AG04449 (cell line): ENCODE data around the gene FAM217B.

Source experiments
- CTCF ChIA-PET: fragments of 350-600 bp; formaldehyde crosslinking; extraction: SDS; loops from one replicate; lab custom pipeline; 2021; ENCODE audit warnings: antibody characterized with exemption; lab: Yijun Ruan, JAX
- POLR2A ChIA-PET: fragments of 400-600, 350-600 bp; formaldehyde crosslinking; extraction: SDS; loops from one replicate; lab custom pipeline; 2020; ENCODE audit warnings: antibody characterized with exemption, inconsistent platforms; lab: Yijun Ruan, JAX
- DNase-seq: peaks from one replicate; pipeline ENCODE4 v3.0.0-alpha.2; 2010; ENCODE audit warnings: low read depth, low spot score
- H3K4me3 ChIP-seq: 2 replicates; pipeline ENCODE4 v1.5.1; 2011; ENCODE audit warnings: low read depth, mild to moderate bottlenecking, control low read depth, low read length
- CTCF ChIP-seq: IDR thresholded peaks from one replicate; pipeline ENCODE4 v1.5.1; 2011; ENCODE audit warnings: mild to moderate bottlenecking, moderate library complexity, low read length, control low read depth, inconsistent platforms; ENCODE audit not compliant: insufficient read depth; ENCODE audit errors: missing control alignments

Gene FAM217B

GRCh38 chr20:59911041-59911440 is 29.1 kb upstream of the FAM217B start:
- CTCF ChIA-PET: interaction anchor here (2.1 kb wide), 1 partner anchor 23 kb away, joined by 8 read pairs; no protein-coding TSS in a partner anchor
- no peak overlapping the region for H3K4me3 ChIP-seq
- no peak for DNase-seq
- POLR2A ChIA-PET: no interaction called here
- no peak for TF ChIP-seq CTCF

- TF ChIP-seq CTCF: no peak
Measured at GRCh38 chr20:59912609-59913008, 27.6 kb upstream of the FAM217B start.

GRCh38 chr20:59920944-59921343 is 19.2 kb upstream of the FAM217B start:
- TF ChIP-seq CTCF: no peak
- CTCF ChIA-PET: interaction anchor here (0.9 to 1.7 kb wide), 2 partner anchors 13 to 15 kb away, joined by 5 to 6 read pairs; partner anchors contain the start of gene SYCP2
- no peak overlapping the region for H3K4me3 ChIP-seq
- DNase-seq: no peak
- POLR2A ChIA-PET: no interaction called here

More at GRCh38 chr20:59912609-59913008, 27.6 kb upstream of the FAM217B start:
- no peak overlapping the region for H3K4me3 ChIP-seq
- CTCF ChIA-PET: interaction anchor here (1.5 to 4.3 kb wide), 2 partner anchors 22 to 24 kb away, joined by 4 to 16 read pairs; partner anchors contain the start of gene SYCP2
- POLR2A ChIA-PET: no interaction called here
- DNase-seq: no peak

- no peak overlapping the region for H3K4me3 ChIP-seq
- ChIA-PET POLR2A (no interaction called here), CTCF (interaction anchor here (1.9 kb wide), 1 partner anchor 11 kb away, joined by 8 read pairs; no protein-coding TSS in a partner anchor)
- TF ChIP-seq CTCF: no peak
- DNase-seq: no peak
Measured at GRCh38 chr20:59923514-59923913, 16.7 kb upstream of the FAM217B start.

GRCh38 chr20:59925359-59925758 is 14.8 kb upstream of the FAM217B start:
- no peak for TF ChIP-seq CTCF
- no peak for DNase-seq
- no peak overlapping the region for H3K4me3 ChIP-seq
- ChIA-PET POLR2A (no interaction called here), CTCF (interaction anchor here (1.9 to 2.6 kb wide), 2 partner anchors 9 to 14 kb away, joined by 6 to 20 read pairs; partner anchors contain the start of genes FAM217B, PPP1R3D and SYCP2)

- ChIA-PET CTCF (interaction anchor here (1.9 to 2.6 kb wide), 2 partner anchors 9 to 14 kb away, joined by 6 to 20 read pairs; partner anchors contain the start of genes FAM217B, PPP1R3D and SYCP2), POLR2A (no interaction called here)
- no peak for TF ChIP-seq CTCF
- no peak for DNase-seq
- no peak overlapping the region for H3K4me3 ChIP-seq
Measured at GRCh38 chr20:59925899-59926298, 14.3 kb upstream of the FAM217B start.
